HCT116 (cell line): ENCODE data around the gene AFAP1L1. TPM values are rescaled to one million over a fixed set of nuclear protein-coding genes. Genes with fewer than 3 reads are reported as not detected.

ENCODE experiments used
- ATAC-seq: fragments of 200-7000 bp; cut with Tn5 transposase; 2 replicates; pipeline ENCODE4 v1.9.1; 2020; ENCODE audit warnings: mild to moderate bottlenecking, moderate library complexity
- BruUV-seq: library from RNA; stranded (reverse); fragments of 400-500 nt; replicated peaks from 2 replicates; lab custom pipeline; 2021; lab: Mats Ljungman, UMichigan
- CTCF ChIA-PET: fragments of 300-600 bp; sonication (Branson Sonifier 250); formaldehyde crosslinking; loops from one replicate; lab custom pipeline; 2021; ENCODE audit warnings: antibody characterized with exemption; lab: Charles Lee
- POLR2A ChIA-PET: fragments of 300-600, 350-600 bp; sonication (Branson Sonifier 250); formaldehyde crosslinking; loops from one replicate; lab custom pipeline; 2021; ENCODE audit warnings: antibody characterized with exemption; lab: Charles Lee
- RAD21 ChIA-PET, 2 experiments: fragments of 300-600 bp; sonication (Branson Sonifier 250); formaldehyde crosslinking; loops; one replicate each; lab custom pipeline; 2023; ENCODE audit warnings: low total read pairs in 2 of 2; ENCODE audit not compliant: uncharacterized antibody in 2 of 2, unreplicated experiment in 2 of 2, low non-redundant PET in 1 of 2; lab: Charles Lee
- DNase-seq: peaks from one replicate; pipeline ENCODE4 v3.0.0-alpha.2; 2010; ENCODE audit warnings: low read depth, low spot score
- H2AFZ ChIP-seq: fragments of 200-600 bp; shearing (Covaris generic), sonication (generic); 2 replicates; pipeline ENCODE4 v1.6.1; 2017; ENCODE audit warnings: low read depth, mixed run types, mixed read lengths, antibody characterized with exemption, low read length; ENCODE audit not compliant: poor library complexity, severe bottlenecking
- H3K27ac ChIP-seq: 2 replicates; pipeline ENCODE4 v1.5.1; 2012; ENCODE audit warnings: low read depth, low read length
- H3K27me3 ChIP-seq: fragments of 200-600 bp; sonication (generic); 2 replicates; pipeline ENCODE4 v1.6.1; 2016; ENCODE audit warnings: mixed run types, low read length, mixed read lengths; ENCODE audit not compliant: insufficient read depth
- H3K36me3 ChIP-seq, 2 experiments: fragments of 200-500 bp in 1 of 2; fragments of 200-600 bp in 1 of 2; sonication (Bioruptor generic) in 1 of 2; sonication (generic) in 1 of 2; 2 replicates each; pipeline versions ENCODE4 v1.5.1 to v1.6.1; 2014 to 2016; ENCODE audit warnings: low read length in 2 of 2, inconsistent platforms in 1 of 2, mixed read lengths in 1 of 2, mixed run types in 1 of 2; ENCODE audit not compliant: insufficient read depth in 2 of 2, control insufficient read depth in 1 of 2
- H3K4me1 ChIP-seq, 2 experiments: fragments of 200-600 bp in 1 of 2; sonication (generic) in 1 of 2; 2 replicates each; pipeline versions ENCODE4 v1.5.1 to v1.6.1; 2012 to 2017; ENCODE audit warnings: low read length in 2 of 2, inconsistent platforms in 1 of 2, mild to moderate bottlenecking in 1 of 2, mixed read lengths in 1 of 2, mixed run types in 1 of 2, moderate library complexity in 1 of 2; ENCODE audit not compliant: insufficient read depth in 2 of 2, control insufficient read depth in 1 of 2
- H3K4me2 ChIP-seq: fragments of 200-600 bp; sonication (generic); 2 replicates; pipeline ENCODE4 v1.6.1; 2017; ENCODE audit warnings: mixed run types, low read length, mixed read lengths
- H3K4me3 ChIP-seq, 2 experiments: fragments of 200-600 bp in 1 of 2; sonication (generic) in 1 of 2; replicated peaks in 1 of 2; 2 replicates each; pipeline ENCODE4 v1.5.1; 2011 to 2016; ENCODE audit warnings: low read length in 2 of 2, control low read depth in 1 of 2, low read depth in 1 of 2, mild to moderate bottlenecking in 1 of 2, mixed read lengths in 1 of 2, mixed run types in 1 of 2
- H3K79me2 ChIP-seq: fragments of 200-600 bp; sonication (generic); 2 replicates; pipeline ENCODE4 v1.6.1; 2017; ENCODE audit warnings: mild to moderate bottlenecking, mixed run types, low read length, moderate library complexity, mixed read lengths; ENCODE audit not compliant: insufficient read depth
- H3K9ac ChIP-seq: fragments of 200-600 bp; sonication (generic); 2 replicates; pipeline ENCODE4 v1.6.1; 2016; ENCODE audit warnings: low read length, mixed read lengths
- H3K9me2 ChIP-seq: fragments of 200-600 bp; sonication (generic), shearing (Covaris generic); 2 replicates; pipeline ENCODE4 v1.6.1; 2017; ENCODE audit warnings: mixed run types, mild to moderate bottlenecking, moderate library complexity; ENCODE audit not compliant: insufficient read depth
- H3K9me3 ChIP-seq, 2 experiments: fragments of 200-500 bp in 1 of 2; fragments of 200-600 bp in 1 of 2; sonication (Bioruptor generic) in 1 of 2; sonication (generic) in 1 of 2; 2 replicates each; pipeline ENCODE4 v1.6.1; 2014 to 2017; ENCODE audit warnings: low read length in 2 of 2, mixed read lengths in 2 of 2, inconsistent platforms in 1 of 2, low read depth in 1 of 2, mild to moderate bottlenecking in 1 of 2, mixed run types in 1 of 2, moderate library complexity in 1 of 2; ENCODE audit not compliant: control insufficient read depth in 1 of 2, insufficient read depth in 1 of 2
- H4K20me1 ChIP-seq: fragments of 200-600 bp; sonication (generic), shearing (Covaris generic); 2 replicates; pipeline ENCODE4 v1.6.1; 2017; ENCODE audit warnings: mixed run types, mild to moderate bottlenecking, moderate library complexity; ENCODE audit not compliant: insufficient read depth
- CEBPB ChIP-seq: IDR thresholded peaks from 2 replicates; pipeline ENCODE4 v1.6.1; 2012; ENCODE audit warnings: low read depth
- EZH2 ChIP-seq: fragments of 200-600 bp; sonication (generic); IDR thresholded peaks from 2 replicates; pipeline ENCODE4 v1.6.1; 2017; ENCODE audit warnings: antibody characterized with exemption, mixed run types
- FOSL1 ChIP-seq: IDR thresholded peaks from 2 replicates; pipeline ENCODE4 v1.6.1; 2012; ENCODE audit warnings: low read depth
- JUND ChIP-seq: IDR thresholded peaks from 2 replicates; pipeline ENCODE4 v1.6.1; 2012
- POLR2AphosphoS5 ChIP-seq: IDR thresholded peaks from 2 replicates; pipeline ENCODE4 v1.6.1; 2011; ENCODE audit warnings: mild to moderate bottlenecking, low read depth, low read length, moderate library complexity
- RAD21 ChIP-seq: IDR thresholded peaks from 2 replicates; pipeline ENCODE4 v1.6.1; 2012; ENCODE audit warnings: low read depth, mild to moderate bottlenecking
- SIN3A ChIP-seq: IDR thresholded peaks from 2 replicates; pipeline ENCODE4 v1.6.1; 2012; ENCODE audit warnings: low read depth
- SP1 ChIP-seq: IDR thresholded peaks from 2 replicates; pipeline ENCODE4 v1.6.1; 2012; ENCODE audit warnings: low read depth
- SRF ChIP-seq: IDR thresholded peaks from 2 replicates; pipeline ENCODE4 v1.6.1; 2012; ENCODE audit warnings: low read depth
- TCF7L2 ChIP-seq: IDR thresholded peaks from 2 replicates; pipeline ENCODE4 v1.7.0; 2011; ENCODE audit warnings: borderline replicate concordance, inconsistent platforms; ENCODE audit not compliant: insufficient read depth, insufficient read length; ENCODE audit errors: extremely low read depth
- YY1 ChIP-seq: IDR thresholded peaks from 2 replicates; pipeline ENCODE4 v1.6.1; 2011; ENCODE audit warnings: low read length, low read depth, moderate library complexity, mild to moderate bottlenecking; ENCODE audit not compliant: insufficient replicate concordance; ENCODE audit errors: extremely low read depth
- ZNF274 ChIP-seq: fragments of 200-500 bp; sonication (Bioruptor generic); IDR thresholded peaks from 2 replicates; pipeline ENCODE4 v1.6.1; 2014; ENCODE audit warnings: mild to moderate bottlenecking, low read depth, low read length, inconsistent platforms
- intact Hi-C: fragments of 100-400 bp; cut with micrococcal nuclease; formaldehyde crosslinking; loops from 2 replicates; pipeline ENCODE4 v1.10.0; 2022
- total RNA-seq: library from RNA; stranded (reverse); gene quantifications from one replicate; pipeline ENCODE4 v1.2.1, GENCODE V29; 2021; ENCODE audit not compliant: unreplicated experiment
- TF ChIP-seq, protein P1 (sequence below): IDR thresholded peaks from 2 replicates; pipeline ENCODE4 v1.6.1; 2012; ENCODE audit warnings: low read depth
- TF ChIP-seq, protein P2 (sequence below): IDR thresholded peaks from 2 replicates; pipeline ENCODE4 v1.6.1; 2012

AFAP1L1 gene
- total RNA-seq, 1 experiment from 2014 or later, result 4.3 TPM

DNA sequence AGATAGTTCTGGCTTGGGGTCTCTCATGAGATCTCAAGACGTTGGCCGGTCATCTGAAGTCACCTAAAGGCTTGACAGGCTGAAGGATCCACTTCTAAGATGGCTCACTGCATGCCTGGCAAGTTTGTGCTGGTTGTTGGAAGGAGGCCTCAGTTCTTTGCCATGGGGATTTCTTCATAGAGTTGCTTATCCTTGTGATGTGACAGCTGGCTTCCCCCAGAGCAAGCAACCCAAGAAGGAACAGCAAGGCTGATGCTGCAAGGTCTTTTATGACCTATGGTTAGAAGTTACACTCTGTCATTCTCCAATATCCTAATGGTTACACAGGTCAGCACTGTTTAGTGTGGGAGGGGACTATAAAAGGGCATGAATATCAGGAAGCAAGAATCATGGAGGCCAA lies 53.0 kb downstream of the AFAP1L1 start:
- no peak overlapping the region for H3K4me3 ChIP-seq
- H3K9me3 ChIP-seq, result no peaks in the 10 kb centered on the region
- ChIA-PET RAD21 (no interaction called here), POLR2A (no interaction called here)
- ATAC-seq (no peak), DNase-seq (no peak)
- peaks cover 13 to 23% of the 10 kb centered on the region in 2 experiments for H3K4me1 ChIP-seq
- no peaks in the 10 kb centered on the region for H4K20me1 ChIP-seq
- H3K9me2 ChIP-seq, result no peaks in the 10 kb centered on the region
- no peak overlapping the region for H2AFZ ChIP-seq
- H3K36me3 ChIP-seq, result no peaks in the 10 kb centered on the region
- intact Hi-C loops, result no loop called here
- TF ChIP-seq POLR2AphosphoS5, result no peak
- TF ChIP-seq, protein P1, sequence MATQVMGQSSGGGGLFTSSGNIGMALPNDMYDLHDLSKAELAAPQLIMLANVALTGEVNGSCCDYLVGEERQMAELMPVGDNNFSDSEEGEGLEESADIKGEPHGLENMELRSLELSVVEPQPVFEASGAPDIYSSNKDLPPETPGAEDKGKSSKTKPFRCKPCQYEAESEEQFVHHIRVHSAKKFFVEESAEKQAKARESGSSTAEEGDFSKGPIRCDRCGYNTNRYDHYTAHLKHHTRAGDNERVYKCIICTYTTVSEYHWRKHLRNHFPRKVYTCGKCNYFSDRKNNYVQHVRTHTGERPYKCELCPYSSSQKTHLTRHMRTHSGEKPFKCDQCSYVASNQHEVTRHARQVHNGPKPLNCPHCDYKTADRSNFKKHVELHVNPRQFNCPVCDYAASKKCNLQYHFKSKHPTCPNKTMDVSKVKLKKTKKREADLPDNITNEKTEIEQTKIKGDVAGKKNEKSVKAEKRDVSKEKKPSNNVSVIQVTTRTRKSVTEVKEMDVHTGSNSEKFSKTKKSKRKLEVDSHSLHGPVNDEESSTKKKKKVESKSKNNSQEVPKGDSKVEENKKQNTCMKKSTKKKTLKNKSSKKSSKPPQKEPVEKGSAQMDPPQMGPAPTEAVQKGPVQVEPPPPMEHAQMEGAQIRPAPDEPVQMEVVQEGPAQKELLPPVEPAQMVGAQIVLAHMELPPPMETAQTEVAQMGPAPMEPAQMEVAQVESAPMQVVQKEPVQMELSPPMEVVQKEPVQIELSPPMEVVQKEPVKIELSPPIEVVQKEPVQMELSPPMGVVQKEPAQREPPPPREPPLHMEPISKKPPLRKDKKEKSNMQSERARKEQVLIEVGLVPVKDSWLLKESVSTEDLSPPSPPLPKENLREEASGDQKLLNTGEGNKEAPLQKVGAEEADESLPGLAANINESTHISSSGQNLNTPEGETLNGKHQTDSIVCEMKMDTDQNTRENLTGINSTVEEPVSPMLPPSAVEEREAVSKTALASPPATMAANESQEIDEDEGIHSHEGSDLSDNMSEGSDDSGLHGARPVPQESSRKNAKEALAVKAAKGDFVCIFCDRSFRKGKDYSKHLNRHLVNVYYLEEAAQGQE, result no peak
- no peak for TF ChIP-seq CEBPB
- no peak for TF ChIP-seq EZH2
- TF ChIP-seq JUND, result no peak
- no peak for TF ChIP-seq FOSL1
- no peak for TF ChIP-seq SP1
- no peak for TF ChIP-seq RAD21
- TF ChIP-seq TCF7L2, result no peak
- TF ChIP-seq, protein P2, sequence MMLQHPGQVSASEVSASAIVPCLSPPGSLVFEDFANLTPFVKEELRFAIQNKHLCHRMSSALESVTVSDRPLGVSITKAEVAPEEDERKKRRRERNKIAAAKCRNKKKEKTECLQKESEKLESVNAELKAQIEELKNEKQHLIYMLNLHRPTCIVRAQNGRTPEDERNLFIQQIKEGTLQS, result no peak
- no peak for TF ChIP-seq YY1
- TF ChIP-seq SIN3A, result no peak
- no peak for TF ChIP-seq ZNF274
- no peak for TF ChIP-seq SRF
- TF ChIP-seq, all 23 proteins: peak for 0
- Histone ChIP-seq H3K27me3 (no peaks in the 10 kb centered on the region), H3K9ac (no peak overlapping the region), H3K4me2 (no peak overlapping the region), H3K79me2 (no peaks in the 10 kb centered on the region), H3K27ac (no peak overlapping the region)
- no TSS peak for BruUV-seq
- CTCF ChIA-PET, result no interaction called here
